ENCODE measurements around the gene DPP3.

DNA sequence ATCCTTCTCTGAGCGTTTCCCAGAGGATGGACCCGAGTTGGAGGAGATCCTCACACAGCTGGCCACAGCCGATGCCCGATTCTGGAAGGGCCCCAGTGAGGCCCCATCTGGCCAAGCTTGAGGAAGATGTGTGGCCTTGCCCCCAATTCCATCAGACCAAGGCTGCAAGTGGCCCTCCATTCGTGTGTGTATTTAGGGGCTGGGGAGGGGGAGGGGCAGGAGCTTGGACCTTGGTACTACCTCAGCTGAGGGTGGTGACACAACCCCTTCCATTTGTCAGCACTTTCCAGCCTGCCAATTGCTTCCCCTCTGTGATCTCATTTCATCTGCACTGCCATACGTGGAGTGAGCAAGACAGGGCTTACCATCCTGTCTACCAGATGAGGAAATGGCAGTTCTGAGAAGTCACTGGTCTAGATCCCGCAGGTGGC, 28.9 kb downstream of the DPP3 start:
- TF ChIP-seq EZH2 (IDR thresholded peaks at IDR 0.05) (no peak), POLR2AphosphoS5 (IDR thresholded peaks at IDR 0.05; ENCODE audit: borderline replicate concordance, low read depth, low read length) (no peak)

Measured in SK-N-MC (cell line).